ENCODE data around the gene GNB1. TPM values are rescaled to one million over a fixed set of nuclear protein-coding genes. Genes with fewer than 3 reads are reported as not detected.
"Not testable (repeated sequence)": the region's sequence is repeated elsewhere in the genome, so short reads cannot be mapped to it uniquely, and the experiment has no call there.

GNB1 gene
- total RNA-seq, 1 donor from 2014 or later: 61.6 TPM

DNA sequence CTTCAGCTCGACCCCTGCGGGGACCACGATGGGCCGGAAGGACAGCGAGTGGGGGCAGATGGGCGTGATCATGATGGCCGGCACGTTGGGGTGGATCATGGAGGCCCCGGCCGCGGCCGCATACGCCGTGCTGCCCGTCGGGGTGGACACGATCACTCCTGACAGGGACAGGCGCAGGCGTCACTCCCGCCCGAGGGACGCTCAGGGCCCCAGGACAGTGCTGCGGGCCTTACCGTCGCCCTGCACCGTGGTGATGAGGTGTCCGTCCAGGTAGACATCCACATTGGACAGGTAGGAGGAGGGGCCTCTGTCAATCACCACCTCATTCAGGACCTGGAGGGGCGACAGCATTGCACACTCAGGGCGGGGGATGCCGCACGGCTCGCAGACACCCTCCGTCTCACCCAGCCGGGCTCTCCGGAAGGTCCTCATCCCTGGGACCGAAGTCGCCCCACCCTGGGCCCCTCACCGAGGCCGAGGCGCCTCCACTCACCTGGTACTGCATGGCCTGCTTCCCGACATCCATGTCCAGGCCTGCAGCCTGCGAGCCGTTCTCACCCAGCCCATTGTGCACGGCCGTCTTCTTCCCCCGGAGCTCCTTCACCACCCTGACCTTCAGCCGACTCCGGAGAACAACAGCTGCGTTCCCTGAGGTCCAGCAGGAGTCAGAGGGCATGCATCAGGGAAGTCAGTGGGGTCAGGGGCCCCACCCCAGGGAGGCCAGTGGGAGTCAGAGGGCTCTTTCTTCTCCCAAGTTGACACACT lies 136.7 kb downstream of the GNB1 start:
- H3K4me1 ChIP-seq (ENCODE audit: control insufficient read depth in 3 of 3, insufficient read depth in 3 of 3, low read length in 3 of 3): peaks cover 8 to 19% (median 15%) of the 10 kb centered on the region in 3 donors
- no peaks in the 10 kb centered on the region for H3K27me3 ChIP-seq (ENCODE audit: control insufficient read depth in 3 of 3, insufficient read depth in 3 of 3, low read length in 3 of 3)
- no peak overlapping the region for H3K9ac ChIP-seq (ENCODE audit: low read depth in 1 of 3, low read length in 3 of 3)
- H3K36me3 ChIP-seq (ENCODE audit: control insufficient read depth in 3 of 3, insufficient read depth in 3 of 3, low read length in 3 of 3): peaks cover 36 to 39% (median 38%) of the 10 kb centered on the region in 3 donors
- no peaks in the 10 kb centered on the region for H3K9me3 ChIP-seq (ENCODE audit: control insufficient read depth in 3 of 3, low read length in 3 of 3)
- no peak overlapping the region for H3K27ac ChIP-seq (ENCODE audit: low read depth, low read length)
- H3K4me3 ChIP-seq (ENCODE audit: low read length in 3 of 3): no peak overlapping the region

DNA sequence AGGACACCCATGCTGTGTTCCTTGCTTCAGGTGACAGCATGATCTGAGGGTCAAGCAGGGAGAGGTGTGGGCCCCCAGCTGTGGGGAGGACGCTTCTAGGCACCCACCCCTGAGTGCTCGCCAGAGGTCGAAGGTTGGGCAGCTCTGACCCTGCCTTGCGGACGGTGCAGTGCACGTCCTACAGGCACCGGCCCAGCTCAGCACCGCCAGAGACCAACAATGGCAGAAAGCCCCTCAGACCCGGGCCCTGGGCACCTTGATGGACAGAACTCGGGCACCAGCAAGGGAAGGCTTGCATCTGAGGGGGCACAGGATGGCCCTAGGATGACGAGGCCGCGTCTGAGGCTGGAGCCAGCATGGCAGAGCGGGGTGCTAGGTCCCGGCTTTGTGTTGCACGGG lies 137.3 kb downstream of the GNB1 start:
- Histone ChIP-seq H3K9me3 (ENCODE audit: control insufficient read depth in 3 of 3, low read length in 3 of 3) (no peaks in the 10 kb centered on the region), H3K27me3 (ENCODE audit: control insufficient read depth in 3 of 3, insufficient read depth in 3 of 3, low read length in 3 of 3) (no peaks in the 10 kb centered on the region), H3K36me3 (ENCODE audit: control insufficient read depth in 3 of 3, insufficient read depth in 3 of 3, low read length in 3 of 3) (peaks cover 35 to 39% (median 36%) of the 10 kb centered on the region in 3 donors), H3K4me1 (ENCODE audit: control insufficient read depth in 3 of 3, insufficient read depth in 3 of 3, low read length in 3 of 3) (peaks cover 1 to 12% (median 9%) of the 10 kb centered on the region in 3 donors), H3K4me3 (ENCODE audit: low read length in 3 of 3) (no peak overlapping the region), H3K9ac (ENCODE audit: low read depth in 1 of 3, low read length in 3 of 3) (no peak overlapping the region), H3K27ac (ENCODE audit: low read depth, low read length) (no peak overlapping the region)

DNA sequence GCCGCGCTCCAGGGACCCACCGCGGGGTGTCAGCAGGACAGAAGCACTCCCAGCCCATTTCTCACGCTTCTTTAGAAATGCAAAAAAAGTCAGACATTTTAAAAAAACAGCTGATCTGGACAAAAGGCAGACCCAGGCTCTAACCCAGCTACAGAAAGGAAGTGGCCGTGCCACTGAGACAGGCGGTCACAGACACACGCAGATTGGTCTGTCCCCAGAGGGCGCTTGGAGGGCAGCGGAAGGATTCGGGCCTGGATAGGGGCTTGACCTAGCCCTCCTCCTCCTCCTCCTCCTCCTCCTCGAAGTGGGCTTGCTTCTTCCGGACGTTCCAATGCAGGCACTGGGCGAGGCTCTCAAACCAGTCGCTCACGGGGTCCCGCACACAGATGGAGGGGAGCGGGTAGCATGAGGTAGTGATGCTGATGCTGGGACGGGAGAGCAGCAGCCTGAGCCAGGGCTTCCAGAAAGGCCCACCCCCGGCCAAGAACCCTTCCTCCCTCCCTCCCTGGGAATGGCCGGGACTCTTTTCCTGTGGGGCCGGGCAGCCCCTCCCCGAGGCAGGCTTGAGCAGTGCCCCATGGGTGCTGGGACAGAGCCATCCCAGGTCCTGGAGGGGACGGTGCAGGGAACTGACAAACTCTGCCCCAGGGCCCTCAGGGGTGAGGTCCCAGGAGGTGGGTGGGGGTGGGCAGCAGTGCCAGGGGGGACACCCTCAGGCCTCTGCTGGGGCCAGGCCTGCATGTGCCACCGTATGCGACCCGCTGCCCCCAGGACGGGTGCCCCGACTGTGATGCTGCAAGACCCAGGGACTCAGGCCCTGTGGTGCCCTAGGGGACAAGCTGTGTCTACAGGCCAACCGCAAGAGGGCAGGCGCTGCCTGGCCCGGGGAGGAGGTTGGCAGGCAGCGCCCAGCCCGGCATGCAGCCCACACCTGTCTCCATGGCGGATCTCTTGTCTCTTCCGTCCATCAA lies 138.0 kb downstream of the GNB1 start:
- Histone ChIP-seq H3K9ac (ENCODE audit: low read depth in 1 of 3, low read length in 3 of 3) (no peak overlapping the region), H3K27me3 (ENCODE audit: control insufficient read depth in 3 of 3, insufficient read depth in 3 of 3, low read length in 3 of 3) (no peaks in the 10 kb centered on the region), H3K27ac (ENCODE audit: low read depth, low read length) (no peak overlapping the region), H3K36me3 (ENCODE audit: control insufficient read depth in 3 of 3, insufficient read depth in 3 of 3, low read length in 3 of 3) (peaks cover 33 to 35% (median 34%) of the 10 kb centered on the region in 3 donors), H3K4me3 (ENCODE audit: low read length in 3 of 3) (no peak overlapping the region), H3K4me1 (ENCODE audit: control insufficient read depth in 3 of 3, insufficient read depth in 3 of 3, low read length in 3 of 3) (peaks cover 0 to 6% (median 4%) of the 10 kb centered on the region in 3 donors), H3K9me3 (ENCODE audit: control insufficient read depth in 3 of 3, low read length in 3 of 3) (no peaks in the 10 kb centered on the region)

DNA sequence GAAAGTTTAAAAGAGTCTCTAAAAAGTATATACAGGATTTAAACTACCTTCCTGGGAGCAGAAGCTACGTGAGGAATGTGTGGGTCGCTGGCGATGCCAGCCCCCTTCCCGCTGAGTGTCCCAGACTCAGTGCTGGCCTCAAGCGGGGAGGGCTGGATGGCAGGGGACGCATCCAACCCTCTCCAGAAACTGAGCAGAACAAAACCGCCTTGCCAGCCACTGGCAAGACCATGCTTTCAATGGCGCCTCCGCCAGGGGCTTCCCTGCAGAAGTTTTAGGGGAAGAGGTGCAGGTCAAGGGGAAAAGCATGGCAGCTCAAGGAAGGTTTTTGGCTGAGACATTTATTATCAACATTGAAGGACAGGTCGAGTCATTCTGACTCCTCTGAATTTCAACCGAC lies 138.7 kb downstream of the GNB1 start:
- no peaks in the 10 kb centered on the region for H3K9me3 ChIP-seq (ENCODE audit: control insufficient read depth in 3 of 3, low read length in 3 of 3)
- H3K36me3 ChIP-seq (ENCODE audit: control insufficient read depth in 3 of 3, insufficient read depth in 3 of 3, low read length in 3 of 3): peaks cover 31 to 35% (median 31%) of the 10 kb centered on the region in 3 donors
- H3K4me3 ChIP-seq (ENCODE audit: low read length in 3 of 3): no peak overlapping the region
- H3K27me3 ChIP-seq (ENCODE audit: control insufficient read depth in 3 of 3, insufficient read depth in 3 of 3, low read length in 3 of 3): no peaks in the 10 kb centered on the region
- no peak overlapping the region for H3K9ac ChIP-seq (ENCODE audit: low read depth in 1 of 3, low read length in 3 of 3)
- H3K4me1 ChIP-seq (ENCODE audit: control insufficient read depth in 3 of 3, insufficient read depth in 3 of 3, low read length in 3 of 3): peaks cover 0 to 5% (median 4%) of the 10 kb centered on the region in 3 donors
- H3K27ac ChIP-seq (ENCODE audit: low read depth, low read length): no peak overlapping the region

DNA sequence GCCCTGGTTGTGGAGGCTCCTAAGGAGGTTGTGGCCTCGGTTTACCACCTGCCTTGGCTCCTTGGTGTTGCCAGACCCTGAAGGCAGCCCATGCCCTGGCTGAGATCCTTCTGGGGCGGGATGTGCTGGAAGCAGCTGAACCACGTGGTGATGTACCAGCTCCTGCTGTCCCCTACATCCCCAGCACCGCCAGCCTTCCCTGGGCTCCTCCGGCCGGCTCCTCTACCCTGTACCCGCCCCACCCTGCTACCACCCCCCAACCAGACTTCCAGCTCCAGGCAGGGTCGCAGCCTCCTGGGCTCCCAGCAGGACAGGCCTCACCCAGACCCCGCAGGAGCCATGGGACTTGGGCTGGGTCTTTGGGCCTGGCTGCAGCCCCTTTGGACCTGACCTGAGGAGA lies 140.9 kb downstream of the GNB1 start:
- not testable (repeated sequence) for H3K4me3 ChIP-seq (ENCODE audit: low read length in 3 of 3)

DNA sequence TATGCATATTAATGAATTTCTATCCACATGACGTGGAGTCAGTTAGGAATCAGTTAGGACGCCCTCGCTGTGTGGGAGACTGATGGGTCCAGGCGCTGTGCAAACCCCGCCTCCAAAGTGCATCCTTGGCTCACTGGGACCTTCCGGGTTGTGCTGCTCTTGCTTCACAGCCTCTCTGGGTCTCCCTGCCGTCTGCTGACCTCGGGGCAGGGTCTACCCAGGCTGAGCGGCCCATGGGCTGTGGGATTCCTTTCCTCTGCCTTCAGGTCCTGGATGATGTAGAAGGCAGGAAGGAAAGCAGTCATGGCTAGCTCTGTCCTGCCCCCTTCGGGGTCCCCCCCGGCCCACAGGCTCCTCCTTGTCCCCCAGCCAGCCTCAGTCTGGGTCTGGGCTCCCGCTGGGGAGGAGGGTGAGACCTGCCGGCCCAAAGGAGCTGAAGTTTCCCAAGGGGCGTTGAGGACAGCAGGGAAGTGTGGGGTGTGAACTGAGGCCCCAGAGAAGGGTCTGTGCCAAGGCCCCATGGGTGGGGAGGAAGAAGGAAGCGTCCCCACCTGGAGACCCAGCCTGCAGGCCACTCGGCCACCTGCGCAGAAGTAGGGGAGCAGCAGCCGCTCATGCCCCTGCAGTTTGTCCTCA lies 142.1 kb downstream of the GNB1 start:
- Histone ChIP-seq H3K9ac (ENCODE audit: low read depth in 1 of 3, low read length in 3 of 3) (no peak overlapping the region), H3K4me3 (ENCODE audit: low read length in 3 of 3) (no peak overlapping the region), H3K27ac (ENCODE audit: low read depth, low read length) (no peak overlapping the region), H3K4me1 (ENCODE audit: control insufficient read depth in 3 of 3, insufficient read depth in 3 of 3, low read length in 3 of 3) (peaks cover 0 to 5% (median 4%) of the 10 kb centered on the region in 3 donors), H3K9me3 (ENCODE audit: control insufficient read depth in 3 of 3, low read length in 3 of 3) (no peaks in the 10 kb centered on the region), H3K27me3 (ENCODE audit: control insufficient read depth in 3 of 3, insufficient read depth in 3 of 3, low read length in 3 of 3) (no peaks in the 10 kb centered on the region), H3K36me3 (ENCODE audit: control insufficient read depth in 3 of 3, insufficient read depth in 3 of 3, low read length in 3 of 3) (peaks cover 5 to 7% (median 6%) of the 10 kb centered on the region in 3 donors)

More for the DNA sequence above, 140.9 kb downstream of the GNB1 start:
- H3K27ac ChIP-seq (ENCODE audit: low read depth, low read length); H3K4me1 ChIP-seq (ENCODE audit: control insufficient read depth in 3 of 3, insufficient read depth in 3 of 3, low read length in 3 of 3); H3K9ac ChIP-seq (ENCODE audit: low read depth in 1 of 3, low read length in 3 of 3); H3K9me3 ChIP-seq (ENCODE audit: control insufficient read depth in 3 of 3, low read length in 3 of 3); H3K27me3 ChIP-seq (ENCODE audit: control insufficient read depth in 3 of 3, insufficient read depth in 3 of 3, low read length in 3 of 3): not testable (repeated sequence)
- peaks cover 13 to 17% (median 15%) of the 10 kb centered on the region in 3 donors for H3K36me3 ChIP-seq (ENCODE audit: control insufficient read depth in 3 of 3, insufficient read depth in 3 of 3, low read length in 3 of 3)

DNA sequence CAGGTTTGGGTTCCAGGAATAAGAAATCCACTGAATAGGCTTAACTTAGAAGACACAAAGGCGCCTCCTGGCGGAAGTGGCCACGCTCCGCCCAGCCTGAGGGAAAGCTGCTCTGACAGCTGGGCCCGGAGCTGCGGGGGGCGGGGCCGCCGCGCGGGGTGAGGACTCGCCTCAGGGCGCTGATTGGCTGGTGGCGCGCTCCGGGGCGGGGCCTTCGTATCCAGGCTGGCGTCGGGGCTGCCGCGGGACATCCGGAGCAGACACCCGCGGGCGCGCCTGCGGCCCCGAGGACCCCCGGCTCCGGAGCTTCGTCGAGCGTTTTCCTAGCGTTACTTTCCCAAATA lies 144.3 kb downstream of the GNB1 start:
- Histone ChIP-seq H3K9ac (ENCODE audit: low read depth in 1 of 3, low read length in 3 of 3) (peak overlapping the region in 2 of 3 donors; percentile 45 to 73), H3K27ac (ENCODE audit: low read depth, low read length) (peak overlapping the region; percentile 88), H3K4me3 (ENCODE audit: low read length in 3 of 3) (peak overlapping the region in 1 of 3 donors; percentile 59)
- not testable (repeated sequence) for H3K36me3 ChIP-seq (ENCODE audit: control insufficient read depth in 3 of 3, insufficient read depth in 3 of 3, low read length in 3 of 3); H3K9me3 ChIP-seq (ENCODE audit: control insufficient read depth in 3 of 3, low read length in 3 of 3); H3K4me1 ChIP-seq (ENCODE audit: control insufficient read depth in 3 of 3, insufficient read depth in 3 of 3, low read length in 3 of 3); H3K27me3 ChIP-seq (ENCODE audit: control insufficient read depth in 3 of 3, insufficient read depth in 3 of 3, low read length in 3 of 3)

DNA sequence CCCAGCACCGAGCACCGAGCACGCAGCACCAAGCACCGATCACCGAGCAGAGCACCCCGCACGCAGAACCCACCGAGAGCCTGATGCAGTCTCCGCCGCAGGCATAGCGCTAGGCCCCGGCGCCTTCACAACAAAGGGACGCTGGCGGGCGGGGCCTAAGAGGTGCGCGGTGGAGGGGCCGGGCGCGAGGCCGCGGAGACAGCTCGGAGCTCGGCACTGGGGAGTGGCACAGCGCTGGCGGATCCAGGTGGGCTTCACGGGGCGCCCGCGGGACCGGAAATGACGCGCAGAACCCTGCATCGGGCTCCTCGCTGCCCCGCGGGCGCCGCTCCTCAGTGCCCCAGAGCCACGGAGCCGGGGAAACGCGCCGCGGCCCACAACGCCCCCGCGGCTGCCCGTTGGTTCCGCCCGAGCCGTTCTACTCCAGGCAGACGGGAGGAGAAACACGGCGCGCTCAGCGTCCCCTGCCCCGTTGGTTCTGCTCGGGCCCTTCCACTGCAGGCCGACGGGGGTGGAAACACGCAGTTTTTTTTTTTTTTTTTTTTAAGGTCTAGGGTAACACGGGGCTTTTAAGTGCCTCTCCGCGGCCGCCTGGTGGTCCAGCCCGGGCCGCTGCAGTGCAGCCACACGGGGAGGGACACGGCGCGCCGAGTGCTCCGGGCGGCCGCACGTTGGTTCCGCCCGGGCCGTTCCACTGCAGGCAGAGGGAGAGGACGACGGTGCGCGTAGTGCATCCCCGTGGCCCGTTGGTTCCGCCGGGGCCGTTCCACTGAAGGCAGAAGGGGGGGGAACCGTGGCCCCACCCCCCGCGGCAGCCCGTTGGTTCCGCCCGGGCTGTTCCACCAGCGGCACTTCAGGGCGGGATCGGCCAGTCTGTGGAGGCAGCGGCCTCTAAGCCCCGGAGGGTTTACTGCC lies 145.0 kb downstream of the GNB1 start:
- not testable (repeated sequence) for H3K9me3 ChIP-seq (ENCODE audit: control insufficient read depth in 3 of 3, low read length in 3 of 3); H3K27me3 ChIP-seq (ENCODE audit: control insufficient read depth in 3 of 3, insufficient read depth in 3 of 3, low read length in 3 of 3); H3K36me3 ChIP-seq (ENCODE audit: control insufficient read depth in 3 of 3, insufficient read depth in 3 of 3, low read length in 3 of 3); H3K4me1 ChIP-seq (ENCODE audit: control insufficient read depth in 3 of 3, insufficient read depth in 3 of 3, low read length in 3 of 3)
- H3K27ac ChIP-seq (ENCODE audit: low read depth, low read length): peak overlapping the region; percentile 88
- H3K9ac ChIP-seq (ENCODE audit: low read depth in 1 of 3, low read length in 3 of 3): peak overlapping the region in 2 of 3 donors; percentile 65 to 73
- H3K4me3 ChIP-seq (ENCODE audit: low read length in 3 of 3): peak overlapping the region in 2 of 3 donors; percentile 59 to 60

DNA sequence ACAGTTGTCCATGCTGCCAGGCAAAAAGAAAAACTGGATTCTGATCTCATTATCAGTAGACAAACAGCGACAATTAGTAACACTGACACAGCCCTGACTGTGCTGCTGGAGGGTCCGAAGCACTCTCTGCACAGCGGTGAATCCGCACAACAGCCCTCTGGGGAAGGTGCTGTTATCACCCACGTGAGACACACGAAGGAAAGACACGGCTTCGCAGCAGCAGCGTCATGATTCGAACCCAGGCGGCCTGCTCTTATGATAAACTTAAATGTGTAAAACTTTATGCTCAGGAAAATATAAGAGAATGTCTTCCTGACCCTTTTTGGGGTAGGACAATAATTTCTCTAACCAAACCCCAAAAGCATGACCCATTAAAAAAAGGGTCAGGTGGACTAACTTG lies 148.4 kb downstream of the GNB1 start:
- not testable (repeated sequence) for H3K4me3 ChIP-seq (ENCODE audit: low read length in 3 of 3); H3K4me1 ChIP-seq (ENCODE audit: control insufficient read depth in 3 of 3, insufficient read depth in 3 of 3, low read length in 3 of 3); H3K36me3 ChIP-seq (ENCODE audit: control insufficient read depth in 3 of 3, insufficient read depth in 3 of 3, low read length in 3 of 3); H3K27ac ChIP-seq (ENCODE audit: low read depth, low read length); H3K27me3 ChIP-seq (ENCODE audit: control insufficient read depth in 3 of 3, insufficient read depth in 3 of 3, low read length in 3 of 3); H3K9me3 ChIP-seq (ENCODE audit: control insufficient read depth in 3 of 3, low read length in 3 of 3); H3K9ac ChIP-seq (ENCODE audit: low read depth in 1 of 3, low read length in 3 of 3)
